GOT3 (cell line): ENCODE data around the gene PDGFD.

ENCODE experiments used
- DNase-seq: peaks from one replicate; lab custom pipeline; 2025; ENCODE audit warnings: mixed read lengths; lab: John Stamatoyannopoulos, UW

Gene PDGFD

GRCh38 chr11:103958475-103959215, 205.3 kb downstream of the PDGFD start:
- no peak for DNase-seq

- no peak for DNase-seq
Measured at GRCh38 chr11:103953797-103954486, 210.0 kb downstream of the PDGFD start.

GRCh38 chr11:103949781-103950180, 214.2 kb downstream of the PDGFD start:
- DNase-seq = no peak

GRCh38 chr11:103948187-103948763, 215.7 kb downstream of the PDGFD start:
- no peak for DNase-seq

- DNase-seq = no peak
Measured at GRCh38 chr11:103947546-103947919, 216.4 kb downstream of the PDGFD start.

GRCh38 chr11:103946793-103947545, 217.0 kb downstream of the PDGFD start:
- no peak for DNase-seq

- no peak for DNase-seq
Measured at GRCh38 chr11:103944251-103944940, 219.6 kb downstream of the PDGFD start.

- no peak for DNase-seq
Measured at GRCh38 chr11:103942646-103943045, 221.3 kb downstream of the PDGFD start.

GRCh38 chr11:103940551-103940950, 223.4 kb downstream of the PDGFD start:
- DNase-seq = no peak

- DNase-seq = no peak
Measured at GRCh38 chr11:103939694-103940093, 224.3 kb downstream of the PDGFD start.

- DNase-seq = no peak
Measured at GRCh38 chr11:103936059-103936458, 227.9 kb downstream of the PDGFD start.

GRCh38 chr11:103935219-103935618, 228.7 kb downstream of the PDGFD start:
- DNase-seq = no peak

GRCh38 chr11:103929170-103929903, 234.6 kb downstream of the PDGFD start:
- DNase-seq = no peak

GRCh38 chr11:103928802-103929161, 235.2 kb downstream of the PDGFD start:
- DNase-seq = no peak

- DNase-seq = no peak
Measured at GRCh38 chr11:103928040-103928801, 235.7 kb downstream of the PDGFD start.

- no peak for DNase-seq
Measured at GRCh38 chr11:103927535-103927934, 236.4 kb downstream of the PDGFD start.

- DNase-seq = no peak
Measured at GRCh38 chr11:103926990-103927389, 237.0 kb downstream of the PDGFD start.

GRCh38 chr11:103924166-103925013, 239.6 kb downstream of the PDGFD start:
- DNase-seq = no peak

- no peak for DNase-seq
Measured at GRCh38 chr11:103923451-103923931, 240.5 kb downstream of the PDGFD start.
